Heart right ventricle (tissue), 16 donors: ENCODE results near the gene PCGF2. TPM values are rescaled to one million over a fixed set of nuclear protein-coding genes. Genes with fewer than 3 reads are reported as not detected.

Experiments
- ATAC-seq, 8 donors: fragments of 200-7000 bp; cut with Tn5 transposase; one replicate each; pipeline ENCODE4 v1.9.1; 2020; ENCODE audit warnings: mild to moderate bottlenecking in 8 of 8, moderate library complexity in 8 of 8, moderate number of reproducible peaks in 1 of 8
- DNase-seq, 2 donors: peaks; one replicate each; pipeline ENCODE4 v3.0.0-alpha.2; 2020
- H3K27ac ChIP-seq, 10 donors: fragments of 200-600 bp; sonication (generic) in 2 of 10; one replicate each; pipeline versions ENCODE4 v1.5.0 to v1.8.0; 2020 to 2022; ENCODE audit warnings: mild to moderate bottlenecking in 3 of 10
- H3K27me3 ChIP-seq, 7 donors: fragments of 200-600 bp; one replicate each; pipeline ENCODE4 v1.8.0; 2021 to 2022; ENCODE audit warnings: mild to moderate bottlenecking in 2 of 7
- H3K36me3 ChIP-seq, 9 donors: fragments of 200-600 bp; sonication (generic) in 1 of 9; one replicate each; pipeline versions ENCODE4 v1.5.0 to v1.8.0; 2020 to 2022; ENCODE audit warnings: mild to moderate bottlenecking in 2 of 9
- H3K4me1 ChIP-seq, 9 donors: fragments of 200-600 bp; sonication (generic) in 1 of 9; one replicate each; pipeline versions ENCODE4 v1.5.0 to v1.8.0; 2020 to 2022; ENCODE audit warnings: mild to moderate bottlenecking in 4 of 9
- H3K4me3 ChIP-seq, 10 donors: fragments of 200-600 bp; sonication (generic) in 2 of 10; one replicate each; pipeline versions ENCODE4 v1.5.0 to v1.8.0; 2020 to 2022; ENCODE audit warnings: mild to moderate bottlenecking in 7 of 10, moderate library complexity in 2 of 10
- H3K9me3 ChIP-seq, 11 donors: fragments of 200-600 bp in 10 of 11; sonication (generic) in 2 of 11; one replicate each; pipeline versions ENCODE4 v1.5.0 to v1.8.0; 2013 to 2022; ENCODE audit warnings: mild to moderate bottlenecking in 2 of 11, control low read depth in 1 of 11, moderate library complexity in 1 of 11
- WGBS, 2 donors: extraction: QIAGEN DNeasy Blood & Tissue Kit; methylation state at CpG; one replicate each; pipeline ENCODE4 v1.1.7; 2013; ENCODE audit warnings: inconsistent platforms in 1 of 2; 5-methylcytosine and 5-hydroxymethylcytosine counted together
- intact Hi-C, 10 donors: fragments of 100-400 bp; cut with DNase I; formaldehyde crosslinking; loops; one replicate each; pipeline versions ENCODE4 v1.11.1 to v1.14.2; 2022
- polyA plus RNA-seq, 2 donors: library from polyadenylated mRNA; stranded (reverse); fragments of 200-250 nt; gene quantifications; one replicate each; pipeline ENCODE4 v1.2.3, GENCODE V29; 2013
- total RNA-seq, 10 donors: library from RNA; stranded (reverse); fragmentation: NEBNext Ultra II Directional in 3 of 10; extraction: Animal tissue kit (Norgen Biotek cat#: 25700) in 3 of 10; gene quantifications; one replicate each; pipeline versions ENCODE4 v1.2.1 to v1.2.4, GENCODE V29; 2021 to 2023
- TF ChIP-seq, protein P1 (sequence below), 9 donors: fragments of 200-600 bp; sonication (generic) in 2 of 9; IDR thresholded peaks; one replicate each; pipeline versions ENCODE4 v1.5.0 to v1.8.0; 2021 to 2022; ENCODE audit warnings: antibody characterized with exemption in 9 of 9, mild to moderate bottlenecking in 5 of 9, moderate library complexity in 1 of 9
- donor health status: Arrhythmogenic right ventricular cardiomyopathy.
- donor health status: ischemic (EF 13 %, LVEDD 7.1; RV severe dilation, severe dysfunction).
- donor health status: healthy with polysubstance abuse.
- donor health status: DM: no; HTN: yes; CAD: no.
- donor health status: DM: no; HTN: no; CAD: no.
- donor health status: ischemic (EF 25% LVEDD 6.9; RV normal size, moderate dysfunction).
- donor health status: ischemic (EF 25% LVEDD 5.7; RV mildly dilated, moderate dysfunction).
- donor health status: healthy.
- donor health status: DM: yes; HTN: yes; CAD: no.
- donor health status: Ischemic cardiomyopathy.
- donor health status: ischemic (EF 35%, LVEDD 5.7; RV mildly dilated, moderate dysfunction).
- donor health status: nonischemic (EF 11% LVEDD 7.7; RV severe dilation, severe dysfunction).
- donor health status: DM: yes; HTN: yes; CAD: no.
- donor health status: PGD.
- donor health status: ischemic (EF 29% LVEDD 5.4; RV normal size, mild dysfunction).
- donor health status: nonischemic (EF 23%, LVEDD 6.1; RV moderate dilation, normal function).

PCGF2 gene
- total and polyA plus RNA-seq, 12 donors: 15.8 to 51.6 (median 23.7) TPM

DNA sequence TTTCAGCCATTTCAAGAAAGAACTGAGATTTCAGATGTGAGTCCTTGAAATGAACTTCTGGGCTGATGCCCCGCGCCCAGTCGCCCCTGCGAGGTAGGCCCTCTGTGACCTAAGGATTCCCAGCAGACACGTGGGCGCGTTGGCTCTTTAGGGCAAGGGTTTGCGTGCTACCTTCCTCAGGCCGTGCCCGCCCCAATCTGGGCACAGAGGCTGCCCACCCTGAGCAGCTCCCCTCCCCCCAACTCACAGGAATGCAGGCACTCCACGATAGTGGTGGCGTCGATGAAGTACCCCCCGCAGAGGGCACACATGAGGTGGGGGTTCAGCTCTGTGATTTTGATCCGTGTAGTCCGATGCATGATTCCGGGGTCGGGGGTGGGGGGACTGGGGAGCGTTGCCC, 8.1 kb downstream of the PCGF2 start:
- DNase-seq: no peak
- intact Hi-C loops: loop anchor here in 1 of 10 donors (5.0 kb wide), 1 partner anchor 33 kb away; the partner anchor contains the start of gene MLLT6
- TF ChIP-seq, protein P1, sequence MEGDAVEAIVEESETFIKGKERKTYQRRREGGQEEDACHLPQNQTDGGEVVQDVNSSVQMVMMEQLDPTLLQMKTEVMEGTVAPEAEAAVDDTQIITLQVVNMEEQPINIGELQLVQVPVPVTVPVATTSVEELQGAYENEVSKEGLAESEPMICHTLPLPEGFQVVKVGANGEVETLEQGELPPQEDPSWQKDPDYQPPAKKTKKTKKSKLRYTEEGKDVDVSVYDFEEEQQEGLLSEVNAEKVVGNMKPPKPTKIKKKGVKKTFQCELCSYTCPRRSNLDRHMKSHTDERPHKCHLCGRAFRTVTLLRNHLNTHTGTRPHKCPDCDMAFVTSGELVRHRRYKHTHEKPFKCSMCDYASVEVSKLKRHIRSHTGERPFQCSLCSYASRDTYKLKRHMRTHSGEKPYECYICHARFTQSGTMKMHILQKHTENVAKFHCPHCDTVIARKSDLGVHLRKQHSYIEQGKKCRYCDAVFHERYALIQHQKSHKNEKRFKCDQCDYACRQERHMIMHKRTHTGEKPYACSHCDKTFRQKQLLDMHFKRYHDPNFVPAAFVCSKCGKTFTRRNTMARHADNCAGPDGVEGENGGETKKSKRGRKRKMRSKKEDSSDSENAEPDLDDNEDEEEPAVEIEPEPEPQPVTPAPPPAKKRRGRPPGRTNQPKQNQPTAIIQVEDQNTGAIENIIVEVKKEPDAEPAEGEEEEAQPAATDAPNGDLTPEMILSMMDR (IDR thresholded peaks at IDR 0.05): no peak
- ATAC-seq: no peak
- WGBS, 2 donors: 90 to 92% methylated on average over 19 of the region's 19 CpGs
- H3K27me3 ChIP-seq: no peaks in the 10 kb centered on the region
- H3K4me3 ChIP-seq: no peak overlapping the region
- peaks cover 18 to 60% (median 48%) of the 10 kb centered on the region in 9 donors for H3K4me1 ChIP-seq
- H3K9me3 ChIP-seq: no peaks in the 10 kb centered on the region
- H3K27ac ChIP-seq: no peak overlapping the region
- peaks cover 0 to 51% (median 21%) of the 10 kb centered on the region in 9 donors for H3K36me3 ChIP-seq

DNA sequence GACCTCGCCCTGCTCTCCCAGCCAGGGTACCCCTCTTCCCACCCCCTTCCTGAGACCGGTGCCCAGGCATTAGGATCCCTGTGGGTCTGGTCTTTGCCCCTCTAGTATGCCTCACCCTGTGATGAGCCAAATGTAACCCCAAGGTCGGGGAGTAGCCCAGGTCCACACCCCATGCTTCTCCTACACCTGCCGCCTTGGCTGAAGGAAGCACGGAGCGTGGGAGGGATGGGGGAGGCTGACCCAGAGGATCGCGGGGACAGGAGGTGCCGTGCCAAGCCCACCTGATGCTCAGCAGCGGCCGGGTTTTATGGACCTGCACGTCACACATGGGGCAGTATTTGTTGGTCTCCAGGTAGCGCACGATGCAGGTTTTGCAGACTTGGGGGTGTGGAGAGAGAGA, 8.8 kb downstream of the PCGF2 start:
- peaks cover 0 to 55% (median 21%) of the 10 kb centered on the region in 9 donors for H3K36me3 ChIP-seq
- H3K4me3 ChIP-seq: no peak overlapping the region
- no peak overlapping the region for H3K27ac ChIP-seq
- TF ChIP-seq, protein P1 (IDR thresholded peaks at IDR 0.05): no peak
- DNase-seq: no peak
- H3K9me3 ChIP-seq: no peaks in the 10 kb centered on the region
- 88 to 90% methylated on average over 14 of the region's 14 CpGs for WGBS, 2 donors
- peaks cover 21 to 60% (median 47%) of the 10 kb centered on the region in 9 donors for H3K4me1 ChIP-seq
- intact Hi-C loops: loop anchor here in 3 of 10 donors (5.0 to 10.0 kb wide), 3 partner anchors 57 to 185 kb away; no protein-coding TSS in a partner anchor
- no peaks in the 10 kb centered on the region for H3K27me3 ChIP-seq
- ATAC-seq: no peak

DNA sequence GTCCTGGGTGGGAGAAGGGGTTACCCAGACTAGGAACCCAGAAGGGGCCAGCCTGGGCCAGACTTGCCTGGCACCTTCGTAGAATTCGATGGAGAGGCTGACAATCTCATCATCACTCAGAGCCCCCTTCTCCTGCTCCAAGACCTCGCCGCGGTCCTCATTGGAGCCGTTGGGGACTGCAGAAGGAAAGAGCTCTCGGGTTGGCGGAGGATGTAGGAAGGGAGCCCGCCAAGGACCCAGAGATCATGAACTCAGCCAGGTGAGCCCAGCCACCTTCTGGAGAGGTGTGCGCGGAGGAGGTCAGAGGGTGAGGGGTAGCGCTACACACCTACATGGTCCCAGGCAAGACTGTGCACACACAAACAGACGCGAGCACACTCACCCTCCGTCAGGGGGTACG, 9.4 kb downstream of the PCGF2 start:
- TF ChIP-seq, protein P1 (IDR thresholded peaks at IDR 0.05): no peak
- Histone ChIP-seq H3K9me3 (no peaks in the 10 kb centered on the region), H3K4me1 (peaks cover 23 to 60% (median 46%) of the 10 kb centered on the region in 9 donors), H3K27me3 (no peaks in the 10 kb centered on the region), H3K27ac (no peak overlapping the region), H3K36me3 (peaks cover 0 to 60% (median 21%) of the 10 kb centered on the region in 9 donors), H3K4me3 (no peak overlapping the region)
- intact Hi-C loops: loop anchor here in 3 of 10 donors (5.0 to 10.0 kb wide), 3 partner anchors 56 to 184 kb away; no protein-coding TSS in a partner anchor
- no peak for DNase-seq
- no peak for ATAC-seq
- WGBS, 2 donors: 94% methylated on average over 16 of the region's 16 CpGs

DNA sequence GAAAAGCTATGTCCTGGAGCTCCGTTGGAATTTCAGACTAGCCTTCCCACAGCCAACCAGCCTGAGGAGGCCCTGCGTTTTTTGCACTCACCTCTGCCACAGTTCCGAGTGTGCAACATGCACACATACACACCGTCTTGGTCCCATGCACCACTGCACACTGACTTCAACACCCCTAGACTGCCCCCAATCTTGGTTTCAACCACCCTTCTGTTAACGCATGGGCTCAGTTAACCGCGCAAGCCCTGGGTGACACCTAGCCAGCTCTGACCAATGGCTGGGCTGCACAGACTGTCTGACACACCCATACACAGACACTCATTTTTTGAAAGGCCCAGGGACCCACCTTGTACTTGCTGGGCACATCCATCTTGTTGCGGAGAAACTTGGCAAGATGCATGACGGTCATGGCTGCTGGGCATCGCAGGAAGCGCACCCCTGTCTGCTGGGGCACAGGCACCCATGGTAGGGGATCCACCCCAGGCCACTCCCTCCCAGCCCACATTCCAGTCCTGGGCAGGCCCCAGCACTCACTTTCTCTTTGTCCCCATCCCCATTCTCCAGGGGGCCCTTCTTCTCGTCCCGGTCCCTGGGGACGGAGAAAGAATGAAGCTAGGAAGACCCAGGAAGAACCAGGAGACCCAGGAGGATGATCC, 10.0 kb downstream of the PCGF2 start:
- Histone ChIP-seq H3K4me1 (peaks cover 19 to 60% (median 45%) of the 10 kb centered on the region in 9 donors), H3K4me3 (no peak overlapping the region), H3K36me3 (peaks cover 0 to 66% (median 21%) of the 10 kb centered on the region in 9 donors), H3K27ac (no peak overlapping the region), H3K9me3 (no peaks in the 10 kb centered on the region), H3K27me3 (no peaks in the 10 kb centered on the region)
- no peak for DNase-seq
- intact Hi-C loops: loop anchor here in 3 of 10 donors (5.0 to 10.0 kb wide), 3 partner anchors 56 to 183 kb away; no protein-coding TSS in a partner anchor
- ATAC-seq: no peak
- TF ChIP-seq, protein P1 (IDR thresholded peaks at IDR 0.05): no peak
- 92% methylated on average over 14 of the region's 14 CpGs for WGBS, 2 donors
